Measurements from ENCODE around the gene SMURF2.
A peak's percentile ranks its signal among the peaks of the same experiment; 100 is the strongest.

Gene SMURF2

DNA sequence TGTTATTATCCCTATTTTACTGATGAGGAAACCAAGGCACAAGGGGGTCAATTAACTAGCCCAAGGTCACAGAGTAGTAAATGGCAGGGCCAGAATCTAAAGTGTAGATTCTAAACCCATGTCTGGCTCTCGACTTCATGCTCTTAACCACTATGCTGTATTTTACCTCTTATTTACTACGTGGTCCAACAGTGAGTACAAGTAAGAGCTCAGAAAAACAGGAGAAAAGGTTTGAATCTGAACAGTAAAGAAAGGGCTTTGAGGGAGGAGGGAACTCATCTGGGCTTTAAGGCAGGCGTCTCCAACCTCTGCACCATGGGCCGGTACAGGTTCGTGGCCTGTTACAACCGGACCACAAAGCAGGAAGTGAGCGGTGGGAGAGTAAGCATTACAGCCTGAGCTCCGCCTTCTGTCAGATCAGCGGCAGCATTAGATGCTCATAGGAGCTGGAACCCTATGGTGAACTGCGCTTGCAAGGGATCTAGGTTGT, 62.9 kb downstream of the SMURF2 start:
- TF ChIP-seq, protein P1, sequence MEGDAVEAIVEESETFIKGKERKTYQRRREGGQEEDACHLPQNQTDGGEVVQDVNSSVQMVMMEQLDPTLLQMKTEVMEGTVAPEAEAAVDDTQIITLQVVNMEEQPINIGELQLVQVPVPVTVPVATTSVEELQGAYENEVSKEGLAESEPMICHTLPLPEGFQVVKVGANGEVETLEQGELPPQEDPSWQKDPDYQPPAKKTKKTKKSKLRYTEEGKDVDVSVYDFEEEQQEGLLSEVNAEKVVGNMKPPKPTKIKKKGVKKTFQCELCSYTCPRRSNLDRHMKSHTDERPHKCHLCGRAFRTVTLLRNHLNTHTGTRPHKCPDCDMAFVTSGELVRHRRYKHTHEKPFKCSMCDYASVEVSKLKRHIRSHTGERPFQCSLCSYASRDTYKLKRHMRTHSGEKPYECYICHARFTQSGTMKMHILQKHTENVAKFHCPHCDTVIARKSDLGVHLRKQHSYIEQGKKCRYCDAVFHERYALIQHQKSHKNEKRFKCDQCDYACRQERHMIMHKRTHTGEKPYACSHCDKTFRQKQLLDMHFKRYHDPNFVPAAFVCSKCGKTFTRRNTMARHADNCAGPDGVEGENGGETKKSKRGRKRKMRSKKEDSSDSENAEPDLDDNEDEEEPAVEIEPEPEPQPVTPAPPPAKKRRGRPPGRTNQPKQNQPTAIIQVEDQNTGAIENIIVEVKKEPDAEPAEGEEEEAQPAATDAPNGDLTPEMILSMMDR (IDR thresholded peaks at IDR 0.05; ENCODE audit: extremely low read depth, missing control alignments) = no peak
- DNase-seq (ENCODE audit: low spot score) = peak; percentile 28

DNA sequence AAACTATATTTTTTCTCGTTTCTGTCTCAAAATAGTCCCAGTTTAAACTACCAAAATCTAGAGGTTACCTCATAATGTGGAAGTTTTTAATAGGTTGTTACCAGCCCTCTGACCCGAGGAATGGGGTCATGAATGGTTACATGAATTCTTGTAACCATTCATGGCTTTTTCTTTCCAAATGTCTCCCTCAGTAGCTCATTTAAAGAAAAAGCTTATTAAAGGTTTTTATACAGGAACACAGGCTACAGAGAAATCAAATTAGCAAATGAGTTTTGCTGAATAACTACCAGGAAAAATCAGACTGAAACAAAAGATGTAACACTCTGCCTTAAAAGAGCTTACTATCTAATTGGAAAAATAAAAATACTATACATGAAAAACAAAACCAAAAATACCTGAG, 63.4 kb downstream of the SMURF2 start:
- TF ChIP-seq, protein P1 (IDR thresholded peaks at IDR 0.05; ENCODE audit: extremely low read depth, missing control alignments) = no peak
- DNase-seq (ENCODE audit: low spot score) = no peak

DNA sequence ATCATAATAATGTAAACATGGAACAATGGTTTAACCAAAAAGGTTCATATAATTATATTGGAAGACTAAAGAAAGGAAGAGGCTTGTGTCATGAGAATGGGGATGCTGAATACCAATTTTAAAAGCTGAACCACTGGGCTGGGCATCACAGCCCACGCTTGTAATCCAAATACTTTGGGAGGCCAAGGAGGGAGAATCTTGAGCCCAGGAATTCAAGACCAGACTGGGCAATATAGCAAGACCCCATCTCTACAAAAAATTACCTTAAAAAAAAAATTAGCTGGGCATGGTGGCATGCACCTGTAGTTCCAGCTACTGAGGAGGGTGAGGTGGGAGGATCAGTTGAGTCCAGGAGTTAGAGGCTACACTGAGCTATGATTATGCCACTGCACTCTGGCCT, 65.1 kb downstream of the SMURF2 start:
- DNase-seq (ENCODE audit: low spot score) = no peak
- TF ChIP-seq, protein P1 (IDR thresholded peaks at IDR 0.05; ENCODE audit: extremely low read depth, missing control alignments) = no peak

DNA sequence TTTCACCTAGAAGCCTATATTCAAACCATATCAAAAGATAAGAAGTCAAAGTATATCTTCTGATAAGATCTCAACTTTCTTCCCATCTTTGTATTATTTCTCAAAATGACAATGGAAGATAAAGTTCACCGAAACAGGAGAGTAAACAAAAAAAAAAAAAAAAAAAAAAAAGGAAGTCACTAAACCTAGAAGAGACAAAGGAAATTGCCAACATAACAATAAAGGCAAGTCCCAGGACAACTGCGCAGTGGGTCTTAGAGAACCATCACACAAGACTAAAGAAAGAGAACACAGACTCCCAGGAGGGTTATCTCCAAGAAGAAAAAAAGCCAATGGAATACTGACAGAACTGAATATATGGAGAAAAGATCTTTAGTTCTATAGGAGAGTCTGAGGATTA, 65.7 kb downstream of the SMURF2 start:
- no peak for DNase-seq (ENCODE audit: low spot score)
- TF ChIP-seq, protein P1 (IDR thresholded peaks at IDR 0.05; ENCODE audit: extremely low read depth, missing control alignments) = no peak

DNA sequence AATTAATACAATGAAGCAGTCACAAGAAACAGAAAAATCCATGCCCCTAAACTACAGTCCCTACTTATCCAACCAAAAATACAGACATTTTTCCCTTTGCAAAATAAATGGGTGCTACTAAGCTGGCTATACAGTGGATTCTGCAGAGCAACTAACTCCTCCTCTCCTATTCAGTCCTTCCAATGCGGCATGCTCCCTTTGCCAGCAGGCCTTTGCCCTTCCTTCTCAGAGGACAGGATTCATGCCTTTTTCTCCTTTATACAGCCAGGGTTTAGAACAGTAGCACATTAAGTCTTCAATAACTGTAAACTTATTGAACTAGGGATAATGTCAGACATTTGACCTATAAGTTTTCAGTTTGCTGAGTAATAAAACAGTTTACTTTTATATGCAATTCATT, 70.2 kb downstream of the SMURF2 start:
- no peak for DNase-seq (ENCODE audit: low spot score)
- TF ChIP-seq, protein P1 (IDR thresholded peaks at IDR 0.05; ENCODE audit: extremely low read depth, missing control alignments) = no peak

DNA sequence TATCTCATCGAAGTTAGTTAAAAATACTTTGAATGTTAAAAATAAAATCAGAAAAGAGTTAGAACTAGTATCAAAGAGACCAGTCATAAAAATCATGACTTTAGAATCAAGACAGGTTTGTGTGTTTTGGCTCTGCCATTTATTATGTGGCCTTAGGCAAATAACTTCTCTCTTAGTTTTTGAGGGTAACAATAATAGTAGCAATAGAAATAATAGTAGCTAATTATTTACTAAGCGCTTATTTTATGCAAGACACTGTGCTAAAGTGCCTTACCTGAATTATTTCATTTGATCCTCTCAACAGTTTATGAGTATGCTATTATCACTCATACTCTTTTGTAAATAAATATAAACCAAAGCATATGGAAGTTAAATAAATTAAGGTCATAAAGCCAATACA, 77.0 kb downstream of the SMURF2 start:
- TF ChIP-seq, protein P1 (IDR thresholded peaks at IDR 0.05; ENCODE audit: extremely low read depth, missing control alignments) = no peak
- DNase-seq (ENCODE audit: low spot score) = no peak

DNA sequence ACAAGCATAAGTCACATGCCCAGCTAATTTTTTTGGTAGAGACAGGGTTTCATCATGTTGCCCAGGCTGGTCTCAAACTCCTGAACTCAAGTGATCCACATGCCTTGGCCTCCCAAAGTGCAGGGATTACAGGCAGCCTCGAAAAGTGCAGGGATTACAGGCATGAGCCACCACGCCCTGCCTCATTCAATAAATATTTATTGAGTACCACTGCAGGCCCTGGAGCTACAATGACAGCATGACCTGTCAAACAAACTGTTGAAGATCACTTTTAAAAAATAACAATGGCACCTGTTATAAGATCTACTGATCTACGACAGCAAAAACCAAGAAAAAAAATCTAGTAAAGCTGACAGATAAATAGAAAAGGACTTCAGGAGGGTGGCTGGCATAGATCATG, 79.1 kb downstream of the SMURF2 start:
- DNase-seq (ENCODE audit: low spot score) = no peak

More for the DNA sequence above, 79.1 kb downstream of the SMURF2 start:
- TF ChIP-seq, protein P1 (IDR thresholded peaks at IDR 0.05; ENCODE audit: extremely low read depth, missing control alignments) = no peak
